HG03097 (cell line): ENCODE results near the gene MTSS2.

Experiments used
- ATAC-seq: cut with Tn5 transposase; IDR thresholded peaks from one replicate; pipeline ENCODE4 v1.9.1; 2021; ENCODE audit not compliant: unreplicated experiment, low FRiP score

The MTSS2 gene

GRCh38 chr16:70685938-70686375, at the start of gene MTSS2:
TSS of gene MTSS2 (minus strand) at chr16:70686053. CDS start at chr16:70685791, 262 bp downstream.
- ATAC-seq, result no peak

GRCh38 chr16:70735141-70735979, 49.5 kb upstream of the MTSS2 start:
- no peak for ATAC-seq

GRCh38 chr16:70734522-70735095, 48.8 kb upstream of the MTSS2 start:
- ATAC-seq, result no peak

GRCh38 chr16:70730944-70731343, 45.1 kb upstream of the MTSS2 start:
- no peak for ATAC-seq

- ATAC-seq, result no peak
Observed at GRCh38 chr16:70730031-70730430, 44.2 kb upstream of the MTSS2 start.

GRCh38 chr16:70729292-70729691, 43.4 kb upstream of the MTSS2 start:
- ATAC-seq, result no peak

- ATAC-seq, result no peak
Observed at GRCh38 chr16:70728150-70728549, 42.3 kb upstream of the MTSS2 start.

- ATAC-seq, result no peak
Observed at GRCh38 chr16:70726892-70727361, 41.1 kb upstream of the MTSS2 start.

- ATAC-seq, result no peak
Observed at GRCh38 chr16:70725912-70726828, 40.3 kb upstream of the MTSS2 start.

GRCh38 chr16:70725024-70725911, 39.4 kb upstream of the MTSS2 start:
- ATAC-seq, result no peak

- ATAC-seq, result no peak
Observed at GRCh38 chr16:70724146-70725023, 38.5 kb upstream of the MTSS2 start.

- no peak for ATAC-seq
Observed at GRCh38 chr16:70723740-70724145, 37.9 kb upstream of the MTSS2 start.

- no peak for ATAC-seq
Observed at GRCh38 chr16:70721202-70721963, 35.5 kb upstream of the MTSS2 start.

- no peak for ATAC-seq
Observed at GRCh38 chr16:70720425-70721201, 34.8 kb upstream of the MTSS2 start.

- no peak for ATAC-seq
Observed at GRCh38 chr16:70717065-70717464, 31.2 kb upstream of the MTSS2 start.

- ATAC-seq, result no peak
Observed at GRCh38 chr16:70715860-70716357, 30.1 kb upstream of the MTSS2 start.
